ENCODE results near the gene HYCC1. TPM values are rescaled to one million over a fixed set of nuclear protein-coding genes. Genes with fewer than 3 reads are reported as not detected.

The HYCC1 gene
- total RNA-seq, 1 experiment from 2014 or later = 0.64 TPM

DNA sequence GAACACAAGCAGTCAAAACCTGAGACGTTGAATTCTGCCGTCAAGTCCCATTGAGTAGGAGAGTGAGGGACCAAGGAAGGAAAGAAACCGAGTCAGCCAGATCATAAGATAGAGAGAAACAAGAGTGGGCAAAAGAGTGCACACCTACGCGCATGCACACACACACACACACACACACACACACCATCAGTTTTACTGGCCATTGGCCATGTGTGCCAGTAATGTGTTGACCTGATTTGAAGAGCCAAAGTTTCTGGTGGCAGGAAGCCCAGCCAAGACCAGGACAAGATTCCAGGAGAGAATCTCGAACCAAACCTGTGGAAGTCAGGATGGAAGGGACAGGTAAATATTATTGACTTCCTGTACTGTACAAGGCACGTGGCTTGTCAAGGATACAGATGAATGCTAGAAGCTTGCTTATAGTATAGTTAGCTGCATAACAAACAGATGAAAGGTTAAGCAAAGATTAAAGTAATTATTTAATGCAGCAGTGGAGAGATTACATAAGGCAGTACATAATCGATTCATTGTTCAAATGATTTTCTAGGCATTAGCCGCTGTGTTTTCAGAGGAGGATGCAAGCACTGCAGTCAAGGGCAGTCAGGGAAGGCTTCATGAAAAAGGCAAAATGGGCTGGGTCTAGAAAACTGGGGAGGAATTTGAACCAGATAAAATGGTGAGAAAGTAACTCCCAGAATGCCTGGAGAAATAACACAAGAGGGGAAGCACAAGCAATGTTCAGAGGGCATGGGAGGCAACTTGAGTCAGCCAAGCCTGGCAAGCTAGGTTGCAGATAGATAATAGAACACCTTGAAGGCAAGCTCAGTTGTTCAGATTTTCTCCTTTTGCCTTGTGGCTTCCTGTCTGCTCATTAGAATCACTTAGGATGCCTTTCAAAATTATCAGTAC, 2.7 kb upstream of the HYCC1 start:
- no peak for DNase-seq (ENCODE audit: low spot score)

GRCh38 chr7:23014681-23015080, 751 bp upstream of the HYCC1 start:
- no peak for DNase-seq (ENCODE audit: low spot score)

DNA sequence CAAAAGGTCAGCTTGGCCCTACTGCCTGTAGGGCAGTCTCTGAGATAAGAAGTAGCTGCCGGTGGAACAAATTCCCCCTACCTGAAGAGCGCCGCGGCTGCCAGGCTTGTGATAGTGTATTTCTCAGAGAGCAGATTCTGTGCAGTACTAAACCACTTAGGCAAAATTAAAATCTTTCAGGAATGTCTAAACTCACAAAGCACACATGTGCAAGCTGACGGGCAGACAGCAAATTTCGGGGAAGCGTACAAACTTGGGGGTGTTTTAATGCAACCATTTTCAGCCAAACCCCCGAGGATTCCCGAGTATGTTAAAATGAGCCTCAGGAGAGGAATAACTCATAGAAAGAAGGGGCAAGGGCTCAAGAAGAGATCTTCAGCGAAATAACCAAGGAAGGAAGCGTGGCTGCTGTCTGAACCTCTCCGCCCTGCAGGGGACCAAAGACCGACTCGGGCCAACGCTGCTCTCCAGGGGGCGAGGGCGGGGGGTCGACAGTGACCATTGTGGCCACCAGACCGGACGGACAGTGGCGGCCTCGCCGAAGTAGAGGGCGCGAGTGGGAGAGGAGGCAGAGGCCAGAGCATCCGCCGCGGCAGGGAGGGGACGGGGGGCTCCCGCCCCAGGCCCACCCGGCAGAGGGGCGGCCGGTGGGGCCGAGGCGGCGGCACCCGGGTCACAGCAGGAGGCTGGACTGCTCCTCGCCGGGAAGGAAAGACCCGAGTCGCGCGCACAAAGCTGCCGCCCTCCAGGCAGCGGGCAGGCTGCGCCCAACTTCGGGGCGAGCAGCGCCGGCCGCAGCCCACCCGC, 819 bp downstream of the HYCC1 start:
- no peak for DNase-seq (ENCODE audit: low spot score)

GRCh38 chr7:23012186-23012585, 1.7 kb downstream of the HYCC1 start:
- no peak for DNase-seq (ENCODE audit: low spot score)

DNA sequence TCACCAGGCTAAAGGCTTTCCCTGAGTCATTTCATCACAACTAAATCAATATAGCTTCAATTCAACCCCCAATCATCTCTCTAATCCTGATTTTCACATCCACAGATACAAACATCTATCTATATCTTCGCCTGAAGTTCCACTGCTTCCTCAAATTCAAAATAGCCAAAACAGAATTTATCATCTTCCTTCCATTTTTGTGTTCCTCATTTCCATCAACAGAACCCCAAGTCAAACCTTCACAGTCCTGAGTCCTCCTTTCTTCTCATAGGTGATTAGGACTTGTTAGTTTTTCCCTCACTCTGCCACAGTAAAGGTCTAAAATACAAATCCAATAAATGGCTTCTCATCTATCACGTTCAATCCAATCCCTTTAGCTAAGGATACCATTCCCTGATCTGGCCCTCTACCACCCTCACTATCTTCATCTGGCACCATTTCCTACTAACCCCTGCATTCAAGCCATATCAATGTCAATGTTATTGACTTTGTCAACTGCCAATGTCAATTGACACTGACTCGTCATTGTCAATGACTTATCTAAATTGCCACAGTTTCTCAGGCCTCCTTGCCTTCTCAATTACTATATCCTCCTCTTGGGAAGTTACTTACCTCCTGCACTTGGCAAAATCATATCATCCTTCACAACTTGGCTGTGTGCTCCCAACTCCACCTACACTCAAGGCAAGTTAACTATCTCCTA, 2.6 kb downstream of the HYCC1 start:
- DNase-seq (ENCODE audit: low spot score) = no peak

DNA sequence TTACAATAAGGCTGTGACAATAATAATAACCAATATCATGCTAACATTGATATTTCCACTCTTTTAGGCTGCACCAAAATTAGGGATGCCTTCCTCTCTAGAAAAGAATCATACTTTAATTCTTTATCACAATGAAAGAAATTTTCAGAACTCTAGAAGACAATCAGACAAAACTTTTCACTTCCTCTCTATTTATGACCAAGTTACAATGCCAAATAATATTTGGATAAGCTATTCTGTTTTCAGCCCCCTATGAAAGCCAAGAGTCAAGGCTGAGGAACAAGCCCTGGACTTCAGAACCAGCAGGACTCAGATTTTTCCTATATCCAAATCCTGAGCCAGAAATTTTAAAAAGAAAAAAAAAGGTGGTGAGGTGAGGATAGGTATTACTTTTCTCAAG, 4.6 kb downstream of the HYCC1 start:
- no peak for DNase-seq (ENCODE audit: low spot score)

- no peak for DNase-seq (ENCODE audit: low spot score)
These were observed 9.7 kb downstream of the HYCC1 start for GRCh38 chr7:23004247-23004520.

DNA sequence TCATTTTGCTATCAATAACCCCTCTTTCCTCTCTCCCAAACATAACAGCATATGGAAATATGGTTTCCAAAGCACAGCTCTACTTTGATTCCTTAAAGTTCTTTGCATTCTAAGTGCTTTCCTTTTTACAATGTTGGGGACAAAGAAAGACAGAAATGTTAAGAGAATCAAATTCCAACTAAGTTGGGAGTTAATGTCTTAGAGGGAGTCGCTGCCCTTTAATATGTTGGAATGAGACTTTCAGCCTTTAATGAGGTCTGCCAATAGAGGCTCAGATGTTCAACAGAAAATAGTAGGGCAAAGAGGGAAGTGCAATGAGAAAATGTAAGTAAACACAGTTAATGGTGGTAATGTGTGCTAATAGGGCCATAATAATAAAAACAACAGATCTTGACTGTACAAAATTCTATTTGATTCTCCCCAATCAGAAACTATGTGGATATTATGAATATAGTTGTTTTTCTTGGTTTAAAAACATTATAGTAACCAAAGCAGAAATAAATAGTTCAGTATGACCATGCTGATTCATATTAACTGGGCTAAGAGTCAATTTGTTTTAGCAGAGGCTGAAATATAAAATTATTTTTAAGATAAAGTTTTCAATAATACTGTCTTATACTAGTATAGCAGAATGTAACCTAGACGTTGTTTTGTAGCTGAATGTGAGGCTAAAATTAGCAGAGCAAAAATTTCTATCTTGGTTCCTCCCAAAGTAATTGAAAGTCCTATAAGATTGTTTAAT, 10.3 kb downstream of the HYCC1 start:
- no peak for DNase-seq (ENCODE audit: low spot score)

DNA sequence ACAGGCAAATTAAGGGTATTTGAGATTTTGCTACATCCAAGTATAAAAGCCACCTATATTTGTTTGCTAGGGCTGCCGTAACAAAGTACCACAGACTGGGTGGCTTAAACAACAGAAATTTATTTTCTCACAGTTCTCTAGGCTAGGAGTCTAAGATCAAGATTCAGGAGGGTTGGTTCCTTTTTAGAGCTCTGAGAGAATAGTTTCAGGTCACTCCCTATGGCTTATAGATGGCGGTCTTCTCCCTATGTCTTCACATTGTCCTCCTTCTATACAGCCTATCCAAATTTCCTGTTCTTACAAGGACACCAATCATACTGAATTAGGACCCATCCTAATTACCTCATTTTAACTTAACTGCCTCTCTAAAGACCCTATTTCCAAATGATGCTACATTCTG, 11.2 kb downstream of the HYCC1 start:
- DNase-seq (ENCODE audit: low spot score) = no peak

DNA sequence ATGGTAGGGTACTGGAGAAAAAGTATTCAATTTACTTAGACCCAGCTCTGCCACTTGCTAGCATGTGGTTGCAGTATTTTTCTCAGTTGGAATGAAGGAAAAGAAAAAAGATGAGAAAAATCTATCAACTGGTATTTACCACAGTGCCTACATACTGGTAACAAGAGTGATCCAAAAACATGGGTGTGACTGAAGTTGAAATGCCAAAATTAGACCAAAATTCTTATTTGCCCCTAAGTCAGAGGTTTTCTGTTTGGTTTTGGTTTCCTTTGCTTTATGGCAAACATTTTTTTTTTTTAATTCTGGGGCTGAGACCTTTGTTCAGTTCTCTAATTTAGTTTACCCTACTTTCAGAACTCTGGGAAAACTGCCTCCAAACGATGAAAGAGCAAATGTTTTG, 12.3 kb downstream of the HYCC1 start:
- DNase-seq (ENCODE audit: low spot score) = no peak

- DNase-seq (ENCODE audit: low spot score) = no peak
These were observed 13.2 kb downstream of the HYCC1 start for GRCh38 chr7:23000597-23001360.

- no peak for DNase-seq (ENCODE audit: low spot score)
These were observed 15.4 kb downstream of the HYCC1 start for GRCh38 chr7:22998519-22998896.

GRCh38 chr7:22997871-22998518, 15.9 kb downstream of the HYCC1 start:
- DNase-seq (ENCODE audit: low spot score) = no peak

- no peak for DNase-seq (ENCODE audit: low spot score)
These were observed 17.5 kb downstream of the HYCC1 start for GRCh38 chr7:22996470-22996869.

GRCh38 chr7:22995011-22995410, 18.9 kb downstream of the HYCC1 start:
- DNase-seq (ENCODE audit: low spot score) = no peak

DNA sequence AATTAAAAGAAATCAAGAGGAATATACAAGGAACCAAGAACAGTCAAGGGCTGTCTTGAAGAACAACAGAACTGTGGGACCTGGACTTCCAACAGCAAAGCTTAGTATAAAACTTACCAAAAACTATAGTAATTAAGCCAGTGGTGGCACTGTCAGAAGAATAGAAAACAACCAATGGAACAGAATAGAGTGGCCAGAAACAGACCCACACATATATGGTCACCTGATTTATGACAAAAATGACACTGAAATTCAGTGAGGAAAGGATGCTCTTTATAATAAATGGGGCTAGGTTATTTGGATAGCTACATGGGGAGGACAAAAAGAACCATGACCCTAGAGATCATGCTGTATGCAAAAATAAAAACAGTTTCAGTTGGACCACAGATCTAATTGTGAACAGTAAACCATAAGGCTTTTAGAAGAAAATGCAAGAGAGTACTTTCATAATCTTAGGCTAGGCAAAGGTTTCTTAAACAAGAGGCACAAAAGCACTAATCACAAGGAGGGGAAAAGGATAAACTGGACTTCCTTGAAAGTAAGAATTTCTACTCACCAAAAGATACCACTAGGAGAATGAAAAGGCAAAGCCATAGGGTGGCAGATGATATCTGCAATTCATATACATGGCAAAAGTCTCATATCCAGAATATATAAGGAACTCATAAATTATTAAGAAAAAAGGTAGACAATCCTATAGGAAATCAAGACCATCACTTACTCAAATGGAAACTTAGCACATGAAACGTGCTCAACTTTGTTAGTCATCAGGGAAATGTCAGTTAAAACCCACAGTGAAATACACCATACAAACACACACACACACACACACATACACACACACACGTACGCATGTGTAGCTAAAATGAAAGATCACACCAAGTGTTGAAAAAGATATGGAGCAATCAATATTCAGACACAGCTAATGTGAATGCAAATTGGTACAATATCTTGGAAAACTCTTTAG, 20.8 kb downstream of the HYCC1 start:
- DNase-seq (ENCODE audit: low spot score) = no peak

- no peak for DNase-seq (ENCODE audit: low spot score)
These were observed 23.4 kb downstream of the HYCC1 start for GRCh38 chr7:22990588-22990949.

GRCh38 chr7:22989643-22990587, 24.0 kb downstream of the HYCC1 start:
- DNase-seq (ENCODE audit: low spot score) = no peak

Measured in HT-29 (cell line).